Fibroblast of lung (primary cell): Measurements from ENCODE around the gene CASP14.

ENCODE experiments used
- CTCF ChIP-seq, 2 donors: IDR thresholded peaks in 1 of 2; conservative IDR thresholded peaks in 1 of 2; 1 replicate in 1 of 2; 2 replicates in 1 of 2; pipeline ENCODE4 v1.5.1; 2011 to 2012; ENCODE audit warnings: low read length in 2 of 2, control low read depth in 1 of 2, inconsistent platforms in 1 of 2, low read depth in 1 of 2, mild to moderate bottlenecking in 1 of 2
- EZH2 ChIP-seq: IDR thresholded peaks from 2 replicates; pipeline ENCODE4 v1.5.1; 2012; ENCODE audit warnings: low read length, control low read depth, mild to moderate bottlenecking; ENCODE audit errors: missing control alignments

- TF ChIP-seq CTCF (conservative IDR thresholded peaks at IDR 0.05 in 1 of 2, IDR thresholded peaks at IDR 0.05 in 1 of 2; ENCODE audit: low read depth in 1 of 2, low read length in 2 of 2) (no peak), EZH2 (no peak)
These were observed 6.5 kb upstream of the CASP14 start for GRCh38 chr19:15042826-15043225.
